ENCODE data around the gene PTCH1.

DNA sequence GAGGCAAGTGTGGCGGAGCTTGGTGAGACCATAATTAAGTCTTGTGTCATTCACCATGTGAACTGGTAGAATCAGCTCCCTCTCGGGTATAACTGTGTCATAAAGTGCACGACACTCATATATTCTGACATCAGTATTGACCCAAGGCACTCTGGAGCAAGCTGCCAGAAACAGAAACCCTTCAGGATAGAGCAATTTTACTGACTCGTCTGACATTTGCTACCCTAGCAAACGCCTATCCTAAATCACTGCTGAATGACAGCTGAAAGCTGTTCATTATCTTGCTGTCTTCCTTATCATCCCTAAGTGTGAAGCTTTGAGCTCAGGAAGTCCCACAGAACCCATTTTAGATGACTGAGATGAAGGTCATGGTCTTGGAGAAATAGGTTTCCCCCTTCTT lies 27.8 kb downstream of the PTCH1 start:
- TF ChIP-seq ZBTB1 (tag by site-specific recombination; IDR thresholded peaks at IDR 0.05): no peak
- TF ChIP-seq, protein P1, sequence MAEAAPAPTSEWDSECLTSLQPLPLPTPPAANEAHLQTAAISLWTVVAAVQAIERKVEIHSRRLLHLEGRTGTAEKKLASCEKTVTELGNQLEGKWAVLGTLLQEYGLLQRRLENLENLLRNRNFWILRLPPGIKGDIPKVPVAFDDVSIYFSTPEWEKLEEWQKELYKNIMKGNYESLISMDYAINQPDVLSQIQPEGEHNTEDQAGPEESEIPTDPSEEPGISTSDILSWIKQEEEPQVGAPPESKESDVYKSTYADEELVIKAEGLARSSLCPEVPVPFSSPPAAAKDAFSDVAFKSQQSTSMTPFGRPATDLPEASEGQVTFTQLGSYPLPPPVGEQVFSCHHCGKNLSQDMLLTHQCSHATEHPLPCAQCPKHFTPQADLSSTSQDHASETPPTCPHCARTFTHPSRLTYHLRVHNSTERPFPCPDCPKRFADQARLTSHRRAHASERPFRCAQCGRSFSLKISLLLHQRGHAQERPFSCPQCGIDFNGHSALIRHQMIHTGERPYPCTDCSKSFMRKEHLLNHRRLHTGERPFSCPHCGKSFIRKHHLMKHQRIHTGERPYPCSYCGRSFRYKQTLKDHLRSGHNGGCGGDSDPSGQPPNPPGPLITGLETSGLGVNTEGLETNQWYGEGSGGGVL (tag by site-specific recombination; IDR thresholded peaks at IDR 0.05): no peak
- no peak for TF ChIP-seq IKZF3 (tag by site-specific recombination; IDR thresholded peaks at IDR 0.05)
- no peak for TF ChIP-seq RBAK (tag by site-specific recombination; IDR thresholded peaks at IDR 0.05)
- TF ChIP-seq, protein P2, sequence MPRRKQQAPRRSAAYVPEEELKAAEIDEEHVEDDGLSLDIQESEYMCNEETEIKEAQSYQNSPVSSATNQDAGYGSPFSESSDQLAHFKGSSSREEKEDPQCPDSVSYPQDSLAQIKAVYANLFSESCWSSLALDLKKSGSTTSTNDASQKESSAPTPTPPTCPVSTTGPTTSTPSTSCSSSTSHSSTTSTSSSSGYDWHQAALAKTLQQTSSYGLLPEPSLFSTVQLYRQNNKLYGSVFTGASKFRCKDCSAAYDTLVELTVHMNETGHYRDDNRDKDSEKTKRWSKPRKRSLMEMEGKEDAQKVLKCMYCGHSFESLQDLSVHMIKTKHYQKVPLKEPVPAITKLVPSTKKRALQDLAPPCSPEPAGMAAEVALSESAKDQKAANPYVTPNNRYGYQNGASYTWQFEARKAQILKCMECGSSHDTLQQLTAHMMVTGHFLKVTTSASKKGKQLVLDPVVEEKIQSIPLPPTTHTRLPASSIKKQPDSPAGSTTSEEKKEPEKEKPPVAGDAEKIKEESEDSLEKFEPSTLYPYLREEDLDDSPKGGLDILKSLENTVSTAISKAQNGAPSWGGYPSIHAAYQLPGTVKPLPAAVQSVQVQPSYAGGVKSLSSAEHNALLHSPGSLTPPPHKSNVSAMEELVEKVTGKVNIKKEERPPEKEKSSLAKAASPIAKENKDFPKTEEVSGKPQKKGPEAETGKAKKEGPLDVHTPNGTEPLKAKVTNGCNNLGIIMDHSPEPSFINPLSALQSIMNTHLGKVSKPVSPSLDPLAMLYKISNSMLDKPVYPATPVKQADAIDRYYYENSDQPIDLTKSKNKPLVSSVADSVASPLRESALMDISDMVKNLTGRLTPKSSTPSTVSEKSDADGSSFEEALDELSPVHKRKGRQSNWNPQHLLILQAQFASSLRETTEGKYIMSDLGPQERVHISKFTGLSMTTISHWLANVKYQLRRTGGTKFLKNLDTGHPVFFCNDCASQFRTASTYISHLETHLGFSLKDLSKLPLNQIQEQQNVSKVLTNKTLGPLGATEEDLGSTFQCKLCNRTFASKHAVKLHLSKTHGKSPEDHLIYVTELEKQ (tag by site-specific recombination; IDR thresholded peaks at IDR 0.05; ENCODE audit: borderline replicate concordance): no peak

Measured in HEK293 (cell line).